HG03103 (cell line): Measurements from ENCODE around the gene C8A.

Experiments used
- ATAC-seq: cut with Tn5 transposase; IDR thresholded peaks from one replicate; pipeline ENCODE4 v1.9.1; 2021; ENCODE audit warnings: low read depth; ENCODE audit not compliant: unreplicated experiment

C8A gene

DNA sequence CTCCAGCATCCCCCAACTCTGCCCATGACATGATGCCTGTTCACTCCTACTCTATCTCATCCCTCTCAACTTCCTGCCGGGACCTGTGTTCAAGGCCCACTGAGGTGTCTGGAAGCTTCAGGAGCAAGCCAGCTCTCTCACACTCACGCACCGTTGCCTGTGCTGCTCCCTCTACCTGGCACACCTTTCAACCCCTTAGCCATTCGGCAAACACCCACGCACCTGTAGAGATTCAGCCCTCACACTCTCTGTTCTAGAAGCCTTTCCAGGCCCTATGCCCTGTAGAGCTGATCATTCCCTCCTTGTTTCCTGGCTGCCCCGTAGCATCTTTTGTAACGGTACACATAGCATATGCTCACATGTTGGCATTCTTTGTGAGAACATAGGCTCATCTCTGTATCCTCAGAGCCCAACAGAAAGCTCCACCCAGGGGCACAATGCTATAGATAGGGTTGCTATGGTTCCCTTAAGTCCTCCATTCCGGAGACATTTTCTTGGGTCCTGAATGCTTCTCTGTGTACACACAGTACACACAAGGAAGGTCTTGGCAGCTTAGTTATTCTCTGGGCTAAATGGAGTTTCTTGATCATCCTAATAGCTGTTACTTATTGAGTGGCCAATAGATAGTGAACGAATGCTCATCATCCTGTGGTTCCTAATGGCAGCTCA, 109.9 kb downstream of the C8A start:
- ATAC-seq = no peak

- no peak for ATAC-seq
These were observed 110.6 kb downstream of the C8A start for GRCh38 chr1:56965191-56965590.

- no peak for ATAC-seq
These were observed 111.5 kb downstream of the C8A start, which contains the start of gene C8B for GRCh38 chr1:56965916-56966697. C8B (minus strand) TSS chr1:56966015; CDS start chr1:56965948, 67 bp downstream.

- no peak for ATAC-seq
These were observed 112.1 kb downstream of the C8A start for GRCh38 chr1:56966698-56966999.

- ATAC-seq = no peak
These were observed 112.8 kb downstream of the C8A start for GRCh38 chr1:56967355-56967754.
